ENCODE results near the gene VPS35L. TPM values are rescaled to one million over a fixed set of nuclear protein-coding genes. Genes with fewer than 3 reads are reported as not detected.

Gene VPS35L
- total RNA-seq, 1 donor from 2014 or later = 45.9 TPM

GRCh38 chr16:19680881-19681340 lies 125.4 kb downstream of the VPS35L start:
- no peaks in the 10 kb centered on the region for H3K27me3 ChIP-seq (ENCODE audit: low read depth)
- TF ChIP-seq CTCF (IDR thresholded peaks at IDR 0.05) = no peak
- ATAC-seq = no peak
- H3K9me3 ChIP-seq = peaks cover 5% of the 10 kb centered on the region
- H3K4me1 ChIP-seq = no peaks in the 10 kb centered on the region
- H3K36me3 ChIP-seq = peaks cover 49% of the 10 kb centered on the region
- no peak overlapping the region for H3K27ac ChIP-seq
- no peak overlapping the region for H3K4me3 ChIP-seq
- no peak for DNase-seq
- intact Hi-C loops (cut with DNase I) = no loop called here

GRCh38 chr16:19681637-19682036 lies 126.1 kb downstream of the VPS35L start:
- no peaks in the 10 kb centered on the region for H3K27me3 ChIP-seq (ENCODE audit: low read depth)
- no peak for TF ChIP-seq CTCF (IDR thresholded peaks at IDR 0.05)
- ATAC-seq = no peak
- H3K36me3 ChIP-seq = peaks cover 57% of the 10 kb centered on the region
- H3K4me1 ChIP-seq = no peaks in the 10 kb centered on the region
- DNase-seq = no peak
- H3K4me3 ChIP-seq = no peak overlapping the region
- peaks cover 5% of the 10 kb centered on the region for H3K9me3 ChIP-seq
- no peak overlapping the region for H3K27ac ChIP-seq
- intact Hi-C loops (cut with DNase I) = no loop called here

GRCh38 chr16:19683453-19684236 lies 128.1 kb downstream of the VPS35L start:
- peaks cover 65% of the 10 kb centered on the region for H3K36me3 ChIP-seq
- DNase-seq (no peak), ATAC-seq (no peak)
- no peak for TF ChIP-seq CTCF (IDR thresholded peaks at IDR 0.05)
- no peak overlapping the region for H3K27ac ChIP-seq
- no peak overlapping the region for H3K4me3 ChIP-seq
- intact Hi-C loops (cut with DNase I) = no loop called here
- no peaks in the 10 kb centered on the region for H3K27me3 ChIP-seq (ENCODE audit: low read depth)
- peaks cover 5% of the 10 kb centered on the region for H3K9me3 ChIP-seq
- H3K4me1 ChIP-seq = no peaks in the 10 kb centered on the region

GRCh38 chr16:19685176-19685575 lies 129.7 kb downstream of the VPS35L start:
- intact Hi-C loops (cut with DNase I) = no loop called here
- H3K4me3 ChIP-seq = no peak overlapping the region
- ATAC-seq (no peak), DNase-seq (no peak)
- no peaks in the 10 kb centered on the region for H3K27me3 ChIP-seq (ENCODE audit: low read depth)
- TF ChIP-seq CTCF (IDR thresholded peaks at IDR 0.05) = no peak
- peaks cover 67% of the 10 kb centered on the region for H3K36me3 ChIP-seq
- peaks cover 8% of the 10 kb centered on the region for H3K4me1 ChIP-seq
- peaks cover 5% of the 10 kb centered on the region for H3K9me3 ChIP-seq
- H3K27ac ChIP-seq = no peak overlapping the region

GRCh38 chr16:19687279-19687678 lies 131.8 kb downstream of the VPS35L start:
- Histone ChIP-seq H3K4me3 (no peak overlapping the region), H3K27me3 (ENCODE audit: low read depth) (no peaks in the 10 kb centered on the region), H3K9me3 (peaks cover 5% of the 10 kb centered on the region), H3K4me1 (peaks cover 20% of the 10 kb centered on the region), H3K27ac (no peak overlapping the region), H3K36me3 (peaks cover 77% of the 10 kb centered on the region)
- no peak for DNase-seq
- no peak for TF ChIP-seq CTCF (IDR thresholded peaks at IDR 0.05)
- intact Hi-C loops (cut with DNase I) = no loop called here
- no peak for ATAC-seq

Data from lower lobe of right lung (tissue), 2 donors.